HepG2 (cell line): ENCODE measurements around the gene RLN3. TPM values are rescaled to one million over a fixed set of nuclear protein-coding genes. Genes with fewer than 3 reads are reported as not detected.

Source experiments
- ARNTL ChIP-seq: sonication (generic); formaldehyde crosslinking; IDR thresholded peaks from 2 replicates; pipeline ENCODE4 v1.4.0; 2020; ENCODE audit warnings: mild to moderate bottlenecking, missing genetic modification reagents
- BCL6 ChIP-seq: IDR thresholded peaks from 2 replicates; pipeline ENCODE4 v1.6.1; 2016; ENCODE audit warnings: missing genetic modification reagents, missing compliant biosample characterization
- CEBPB ChIP-seq: IDR thresholded peaks from 2 replicates; pipeline ENCODE4 v1.6.1; 2011; ENCODE audit warnings: low read depth, low read length, improper control_type of control experiment, borderline replicate concordance
- GATAD2A ChIP-seq: IDR thresholded peaks from 2 replicates; pipeline ENCODE4 v1.6.1; 2016
- HNRNPUL1 ChIP-seq: fragments of 200-400 bp; formaldehyde crosslinking; IDR thresholded peaks from 2 replicates; pipeline ENCODE4 v1.6.1; 2017; ENCODE audit warnings: low read depth, mild to moderate bottlenecking, low read length, moderate library complexity
- KDM6A ChIP-seq: IDR thresholded peaks from 2 replicates; pipeline ENCODE4 v1.6.1; 2016; ENCODE audit warnings: low read depth
- MTF1 ChIP-seq: sonication (generic); formaldehyde crosslinking; IDR thresholded peaks from 2 replicates; pipeline ENCODE4 v1.5.0; 2020; ENCODE audit warnings: missing genetic modification reagents
- RFXAP ChIP-seq: sonication (generic); formaldehyde crosslinking; IDR thresholded peaks from 2 replicates; pipeline ENCODE4 v1.4.0; 2020; ENCODE audit warnings: missing genetic modification reagents, borderline replicate concordance
- RXRB ChIP-seq: IDR thresholded peaks from 2 replicates; pipeline ENCODE4 v1.6.1; 2016; ENCODE audit warnings: borderline replicate concordance, missing genetic modification reagents, missing compliant biosample characterization
- SOX13 ChIP-seq, 3 experiments: fragments of 450-650 bp in 1 of 3; sonication (generic) in 1 of 3; formaldehyde crosslinking in 1 of 3; IDR thresholded peaks in 2 of 3; conservative IDR thresholded peaks in 1 of 3; 2 replicates each; pipeline versions ENCODE4 v1.5.0 to v1.6.1; 2016 to 2020; ENCODE audit warnings: antibody characterized with exemption in 1 of 3, mild to moderate bottlenecking in 1 of 3, missing compliant biosample characterization in 1 of 3, missing genetic modification reagents in 1 of 3, moderate library complexity in 1 of 3
- SOX5 ChIP-seq: IDR thresholded peaks from 2 replicates; pipeline ENCODE4 v1.6.1; 2016; ENCODE audit warnings: borderline replicate concordance
- SRSF9 ChIP-seq: fragments of 200-400 bp; formaldehyde crosslinking; IDR thresholded peaks from 2 replicates; pipeline ENCODE4 v1.6.1; 2018; ENCODE audit warnings: borderline replicate concordance, mild to moderate bottlenecking, low read depth, low read length; ENCODE audit not compliant: insufficient read depth, poor library complexity, severe bottlenecking
- TGIF2 ChIP-seq: IDR thresholded peaks from 2 replicates; pipeline ENCODE4 v1.6.1; 2016; ENCODE audit warnings: control low read depth, missing compliant biosample characterization
- THAP11 ChIP-seq: IDR thresholded peaks from 2 replicates; pipeline ENCODE4 v1.6.1; 2016; ENCODE audit warnings: missing biosample characterization, missing genetic modification reagents
- ZNF260 ChIP-seq: sonication (generic); formaldehyde crosslinking; IDR thresholded peaks from 2 replicates; pipeline ENCODE4 v1.4.0; 2020; ENCODE audit warnings: missing genetic modification reagents, low read depth, mild to moderate bottlenecking, borderline replicate concordance
- polyA plus RNA-seq, 8 experiments: library from polyadenylated mRNA; depleted of rRNA in 3 of 8; stranded (reverse) in 7 of 8; unstranded in 1 of 8; fragments of >200 nt; fragmentation: Illumina TruSeq in 4 of 8; extraction: Trizol in 4 of 8; gene quantifications; 2 replicates each; pipeline versions ENCODE4 v1.2.1 to v1.2.3, GENCODE V29; 2011 to 2016; ENCODE audit warnings: low read depth in 4 of 8, missing spikeins in 1 of 8, mixed read lengths in 1 of 8; ENCODE audit not compliant: insufficient read depth in 1 of 8
- total RNA-seq, 5 experiments: library from RNA; depleted of rRNA; stranded (reverse); fragments of >200 nt; fragmentation: Illumina TruSeq; extraction: Trizol; gene quantifications; 2 replicates each; pipeline ENCODE4 v1.2.3, GENCODE V29; 2016; ENCODE audit warnings: low read depth in 1 of 5
- TF ChIP-seq, protein P1 (sequence below): sonication (generic); formaldehyde crosslinking; IDR thresholded peaks from 2 replicates; pipeline ENCODE4 v1.4.0; 2020; ENCODE audit warnings: missing genetic modification reagents, borderline replicate concordance
- TF ChIP-seq, protein P2 (sequence below): sonication (generic); formaldehyde crosslinking; IDR thresholded peaks from 2 replicates; pipeline ENCODE4; 2020; ENCODE audit warnings: missing genetic modification reagents, mild to moderate bottlenecking, borderline replicate concordance
- TF ChIP-seq, protein P3 (sequence below): sonication (generic); formaldehyde crosslinking; IDR thresholded peaks from 2 replicates; pipeline ENCODE4 v1.5.0; 2020; ENCODE audit warnings: missing genetic modification reagents
- TF ChIP-seq, protein P4 (sequence below): fragments of 450-650 bp; IDR thresholded peaks from 2 replicates; pipeline ENCODE4 v1.6.1; 2017

The RLN3 gene
- total and polyA plus RNA-seq, 2 of the 13 experiments (the other 11 are each of a cell fraction or from before 2014, with no cell fraction given): not detected

DNA sequence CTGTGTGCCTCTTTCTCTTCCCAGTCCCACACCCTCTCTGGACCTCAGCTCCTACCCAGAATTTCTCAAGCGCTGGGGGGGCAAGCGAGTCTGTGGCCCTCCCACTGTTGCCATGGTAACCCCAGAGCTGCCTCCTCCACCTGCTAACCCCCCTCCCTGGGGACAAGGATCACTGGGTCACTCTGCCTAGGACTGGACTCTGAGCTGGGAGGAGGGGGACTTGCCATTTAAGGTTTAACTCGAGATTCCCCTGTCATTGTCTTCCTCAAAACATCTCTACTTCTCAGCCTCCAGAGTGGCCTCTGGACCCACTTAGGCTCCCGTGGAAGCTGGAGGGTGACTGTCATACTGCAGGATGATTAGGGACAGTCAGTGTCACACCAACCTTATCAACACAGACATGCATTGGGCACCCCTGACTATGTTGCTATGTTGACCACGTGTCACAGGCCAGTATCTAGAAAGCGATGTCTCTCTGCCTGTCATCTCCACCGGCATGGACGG is 31.8 kb downstream of the RLN3 start (continued):
- no peak for TF ChIP-seq ZNF260 (CRISPR knock-in tag)
- peak; percentile 65 for TF ChIP-seq BCL6
- TF ChIP-seq MTF1 (CRISPR knock-in tag): no peak
- TF ChIP-seq ARNTL (CRISPR knock-in tag): peak; percentile 69; the same call in 1 of the 2 replicates
- TF ChIP-seq SOX13 (IDR thresholded peaks at IDR 0.05): no peak
- peak in 1 of 2 experiments; percentile 70; a peak in 2 of 4 replicates for TF ChIP-seq SOX13 (CRISPR knock-in tag; conservative IDR thresholded peaks at IDR 0.05 in 1 of 2, IDR thresholded peaks at IDR 0.05 in 1 of 2)
- TF ChIP-seq KDM6A (CRISPR knock-in tag): peak; percentile 88
- TF ChIP-seq TGIF2 (CRISPR knock-in tag): peak; percentile 68; the same call in 1 of the 2 replicates
- peak; percentile 79 for TF ChIP-seq RXRB (CRISPR knock-in tag)
- peak; percentile 46; the same call in 1 of the 2 replicates for TF ChIP-seq GATAD2A (CRISPR knock-in tag)
- TF ChIP-seq THAP11 (CRISPR knock-in tag): peak; percentile 46; the same call in 1 of the 2 replicates
- TF ChIP-seq SOX5 (CRISPR knock-in tag): peak; percentile 60
- TF ChIP-seq, protein P1, sequence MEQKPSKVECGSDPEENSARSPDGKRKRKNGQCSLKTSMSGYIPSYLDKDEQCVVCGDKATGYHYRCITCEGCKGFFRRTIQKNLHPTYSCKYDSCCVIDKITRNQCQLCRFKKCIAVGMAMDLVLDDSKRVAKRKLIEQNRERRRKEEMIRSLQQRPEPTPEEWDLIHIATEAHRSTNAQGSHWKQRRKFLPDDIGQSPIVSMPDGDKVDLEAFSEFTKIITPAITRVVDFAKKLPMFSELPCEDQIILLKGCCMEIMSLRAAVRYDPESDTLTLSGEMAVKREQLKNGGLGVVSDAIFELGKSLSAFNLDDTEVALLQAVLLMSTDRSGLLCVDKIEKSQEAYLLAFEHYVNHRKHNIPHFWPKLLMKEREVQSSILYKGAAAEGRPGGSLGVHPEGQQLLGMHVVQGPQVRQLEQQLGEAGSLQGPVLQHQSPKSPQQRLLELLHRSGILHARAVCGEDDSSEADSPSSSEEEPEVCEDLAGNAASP (CRISPR knock-in tag): peak; percentile 60; the same call in 1 of the 2 replicates
- TF ChIP-seq, protein P2, sequence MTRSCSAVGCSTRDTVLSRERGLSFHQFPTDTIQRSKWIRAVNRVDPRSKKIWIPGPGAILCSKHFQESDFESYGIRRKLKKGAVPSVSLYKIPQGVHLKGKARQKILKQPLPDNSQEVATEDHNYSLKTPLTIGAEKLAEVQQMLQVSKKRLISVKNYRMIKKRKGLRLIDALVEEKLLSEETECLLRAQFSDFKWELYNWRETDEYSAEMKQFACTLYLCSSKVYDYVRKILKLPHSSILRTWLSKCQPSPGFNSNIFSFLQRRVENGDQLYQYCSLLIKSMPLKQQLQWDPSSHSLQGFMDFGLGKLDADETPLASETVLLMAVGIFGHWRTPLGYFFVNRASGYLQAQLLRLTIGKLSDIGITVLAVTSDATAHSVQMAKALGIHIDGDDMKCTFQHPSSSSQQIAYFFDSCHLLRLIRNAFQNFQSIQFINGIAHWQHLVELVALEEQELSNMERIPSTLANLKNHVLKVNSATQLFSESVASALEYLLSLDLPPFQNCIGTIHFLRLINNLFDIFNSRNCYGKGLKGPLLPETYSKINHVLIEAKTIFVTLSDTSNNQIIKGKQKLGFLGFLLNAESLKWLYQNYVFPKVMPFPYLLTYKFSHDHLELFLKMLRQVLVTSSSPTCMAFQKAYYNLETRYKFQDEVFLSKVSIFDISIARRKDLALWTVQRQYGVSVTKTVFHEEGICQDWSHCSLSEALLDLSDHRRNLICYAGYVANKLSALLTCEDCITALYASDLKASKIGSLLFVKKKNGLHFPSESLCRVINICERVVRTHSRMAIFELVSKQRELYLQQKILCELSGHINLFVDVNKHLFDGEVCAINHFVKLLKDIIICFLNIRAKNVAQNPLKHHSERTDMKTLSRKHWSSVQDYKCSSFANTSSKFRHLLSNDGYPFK (CRISPR knock-in tag): no peak
- peak; percentile 96 for TF ChIP-seq RFXAP (CRISPR knock-in tag)
- TF ChIP-seq, protein P3, sequence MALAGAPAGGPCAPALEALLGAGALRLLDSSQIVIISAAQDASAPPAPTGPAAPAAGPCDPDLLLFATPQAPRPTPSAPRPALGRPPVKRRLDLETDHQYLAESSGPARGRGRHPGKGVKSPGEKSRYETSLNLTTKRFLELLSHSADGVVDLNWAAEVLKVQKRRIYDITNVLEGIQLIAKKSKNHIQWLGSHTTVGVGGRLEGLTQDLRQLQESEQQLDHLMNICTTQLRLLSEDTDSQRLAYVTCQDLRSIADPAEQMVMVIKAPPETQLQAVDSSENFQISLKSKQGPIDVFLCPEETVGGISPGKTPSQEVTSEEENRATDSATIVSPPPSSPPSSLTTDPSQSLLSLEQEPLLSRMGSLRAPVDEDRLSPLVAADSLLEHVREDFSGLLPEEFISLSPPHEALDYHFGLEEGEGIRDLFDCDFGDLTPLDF (CRISPR knock-in tag): no peak
- TF ChIP-seq, protein P4, sequence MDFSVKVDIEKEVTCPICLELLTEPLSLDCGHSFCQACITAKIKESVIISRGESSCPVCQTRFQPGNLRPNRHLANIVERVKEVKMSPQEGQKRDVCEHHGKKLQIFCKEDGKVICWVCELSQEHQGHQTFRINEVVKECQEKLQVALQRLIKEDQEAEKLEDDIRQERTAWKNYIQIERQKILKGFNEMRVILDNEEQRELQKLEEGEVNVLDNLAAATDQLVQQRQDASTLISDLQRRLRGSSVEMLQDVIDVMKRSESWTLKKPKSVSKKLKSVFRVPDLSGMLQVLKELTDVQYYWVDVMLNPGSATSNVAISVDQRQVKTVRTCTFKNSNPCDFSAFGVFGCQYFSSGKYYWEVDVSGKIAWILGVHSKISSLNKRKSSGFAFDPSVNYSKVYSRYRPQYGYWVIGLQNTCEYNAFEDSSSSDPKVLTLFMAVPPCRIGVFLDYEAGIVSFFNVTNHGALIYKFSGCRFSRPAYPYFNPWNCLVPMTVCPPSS: no peak
- peak; percentile 41; the same call in 1 of the 2 replicates for TF ChIP-seq CEBPB
- TF ChIP-seq HNRNPUL1: no peak
- no peak for TF ChIP-seq SRSF9
